Keratinocyte (primary cell): ENCODE measurements around the gene MRPL43.

Experiments
- EZH2 ChIP-seq: IDR thresholded peaks from one replicate; pipeline ENCODE4 v1.6.1; 2012; ENCODE audit warnings: inconsistent platforms, mild to moderate bottlenecking, low read length, moderate library complexity
- TF ChIP-seq, protein P1 (sequence below), 3 experiments: IDR thresholded peaks in 1 of 3; conservative IDR thresholded peaks in 1 of 3; optimal IDR thresholded peaks in 1 of 3; 2 replicates in 2 of 3; 3 replicates in 1 of 3; pipeline versions ENCODE3 to v1.5.1; 2011; ENCODE audit warnings: low read length in 3 of 3, mild to moderate bottlenecking in 3 of 3, moderate library complexity in 2 of 3, control low read depth in 1 of 3, inconsistent platforms in 1 of 3; ENCODE audit not compliant: insufficient read depth in 2 of 3; ENCODE audit errors: extremely low read depth in 1 of 3

DNA sequence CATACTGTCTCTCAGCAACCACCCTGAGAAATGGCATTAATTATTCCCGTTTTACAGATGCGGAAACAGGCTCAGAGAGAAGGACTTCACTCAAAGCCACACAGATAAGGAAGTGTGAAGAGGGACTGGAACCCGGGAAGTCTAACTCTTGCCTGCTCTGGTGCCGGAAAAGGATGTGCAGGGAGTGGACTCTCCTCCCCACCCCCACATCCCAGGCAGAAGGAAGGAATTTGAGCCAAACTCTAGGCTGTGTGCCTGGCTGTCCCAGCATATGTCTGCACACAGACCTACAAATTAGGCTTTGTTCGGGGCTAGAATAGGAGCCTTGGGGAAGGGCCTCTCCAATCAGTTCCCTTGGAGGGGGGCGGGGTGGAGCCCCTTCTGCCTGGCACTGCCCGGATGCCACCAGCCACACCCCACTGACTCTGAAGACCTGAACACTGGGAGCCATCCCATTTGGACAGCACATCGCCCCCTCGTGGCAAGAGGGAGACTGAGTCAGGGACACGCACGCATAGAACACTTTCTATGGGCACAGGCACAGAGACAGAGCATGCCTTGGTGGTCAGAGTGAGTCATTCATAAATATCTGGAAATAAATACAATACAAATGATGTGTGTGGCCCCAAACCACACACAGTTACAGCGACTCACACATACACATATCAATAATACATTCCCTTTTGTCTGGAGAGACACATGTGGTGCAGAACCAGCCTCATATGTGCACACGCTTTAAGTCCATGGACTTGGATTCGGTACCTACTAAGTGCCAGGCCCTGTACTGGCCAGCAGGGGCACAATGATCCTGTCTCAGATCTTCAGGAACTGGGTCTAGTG is 25.4 kb upstream of the MRPL43 start:
- TF ChIP-seq, protein P1, sequence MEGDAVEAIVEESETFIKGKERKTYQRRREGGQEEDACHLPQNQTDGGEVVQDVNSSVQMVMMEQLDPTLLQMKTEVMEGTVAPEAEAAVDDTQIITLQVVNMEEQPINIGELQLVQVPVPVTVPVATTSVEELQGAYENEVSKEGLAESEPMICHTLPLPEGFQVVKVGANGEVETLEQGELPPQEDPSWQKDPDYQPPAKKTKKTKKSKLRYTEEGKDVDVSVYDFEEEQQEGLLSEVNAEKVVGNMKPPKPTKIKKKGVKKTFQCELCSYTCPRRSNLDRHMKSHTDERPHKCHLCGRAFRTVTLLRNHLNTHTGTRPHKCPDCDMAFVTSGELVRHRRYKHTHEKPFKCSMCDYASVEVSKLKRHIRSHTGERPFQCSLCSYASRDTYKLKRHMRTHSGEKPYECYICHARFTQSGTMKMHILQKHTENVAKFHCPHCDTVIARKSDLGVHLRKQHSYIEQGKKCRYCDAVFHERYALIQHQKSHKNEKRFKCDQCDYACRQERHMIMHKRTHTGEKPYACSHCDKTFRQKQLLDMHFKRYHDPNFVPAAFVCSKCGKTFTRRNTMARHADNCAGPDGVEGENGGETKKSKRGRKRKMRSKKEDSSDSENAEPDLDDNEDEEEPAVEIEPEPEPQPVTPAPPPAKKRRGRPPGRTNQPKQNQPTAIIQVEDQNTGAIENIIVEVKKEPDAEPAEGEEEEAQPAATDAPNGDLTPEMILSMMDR (optimal IDR thresholded peaks at IDR 0.05 in 1 of 3, IDR thresholded peaks at IDR 0.05 in 1 of 3, conservative IDR thresholded peaks at IDR 0.05 in 1 of 3; ENCODE audit: extremely low read depth in 1 of 3, insufficient read depth in 2 of 3, low read length in 3 of 3): peak; percentile 78 to 99 (median 88)
- TF ChIP-seq EZH2: no peak
